ENCODE data around the gene LMBR1L.

LMBR1L gene

DNA sequence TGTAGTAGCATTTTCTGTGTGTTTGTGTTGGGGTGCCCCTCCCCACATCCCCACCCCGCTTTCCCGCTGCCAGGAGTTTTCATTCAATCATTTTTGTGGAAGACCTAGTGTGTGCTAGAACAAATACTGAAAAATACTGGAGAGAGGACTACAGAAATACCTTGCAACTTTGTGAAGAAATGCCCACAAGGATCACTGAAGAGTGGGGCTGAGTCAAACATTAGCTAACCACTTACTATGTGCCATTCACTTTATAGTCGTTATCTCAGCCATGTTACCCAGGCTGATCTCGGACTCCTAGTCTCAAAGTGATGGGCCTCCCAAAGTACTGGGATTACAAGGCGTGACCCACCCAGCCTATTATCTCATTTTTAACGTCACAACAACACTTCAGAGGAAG is 559 bp upstream of the LMBR1L start:
- DNase-seq, result peak; percentile 46

DNA sequence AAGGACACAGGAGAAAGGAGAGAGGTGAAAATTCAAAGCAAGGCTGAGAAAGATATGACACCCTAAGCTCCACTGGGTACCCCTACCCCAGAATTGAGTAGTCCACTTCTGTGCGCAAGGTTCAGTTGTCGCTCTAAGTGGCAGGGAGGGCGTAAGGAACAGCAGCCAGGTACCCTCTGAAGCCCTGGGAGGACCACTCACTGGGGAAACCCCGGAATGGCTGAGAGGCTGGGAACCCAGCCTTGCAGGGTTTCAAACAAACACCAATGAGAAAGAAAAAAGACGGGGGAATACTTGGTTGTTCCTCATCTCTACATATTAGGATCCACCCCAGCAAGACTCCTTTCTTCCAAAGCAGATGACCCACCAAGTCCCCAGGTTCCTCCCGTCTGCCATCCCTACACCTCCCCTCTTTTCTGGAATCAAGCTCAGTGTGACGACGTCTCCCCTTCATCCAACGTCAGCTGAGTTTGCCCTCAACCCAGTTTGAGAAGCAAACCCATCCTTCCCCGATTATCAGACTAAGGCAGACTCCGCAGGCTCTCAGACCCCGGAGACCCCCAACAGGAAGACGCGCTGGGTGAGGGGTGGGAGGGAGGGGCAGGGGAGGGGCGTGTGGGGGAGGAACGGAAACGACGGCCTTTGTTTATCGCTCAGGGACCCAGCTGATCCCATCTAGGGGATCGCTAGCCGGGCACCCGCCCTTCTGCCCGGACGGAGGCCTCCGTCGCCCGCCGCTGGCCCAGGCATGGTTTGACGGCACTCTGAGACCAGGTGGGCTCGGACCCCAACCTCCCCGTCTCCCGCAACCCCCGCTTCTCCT is 795 bp downstream of the LMBR1L start:
- DNase-seq, result peak; percentile 49

DNA sequence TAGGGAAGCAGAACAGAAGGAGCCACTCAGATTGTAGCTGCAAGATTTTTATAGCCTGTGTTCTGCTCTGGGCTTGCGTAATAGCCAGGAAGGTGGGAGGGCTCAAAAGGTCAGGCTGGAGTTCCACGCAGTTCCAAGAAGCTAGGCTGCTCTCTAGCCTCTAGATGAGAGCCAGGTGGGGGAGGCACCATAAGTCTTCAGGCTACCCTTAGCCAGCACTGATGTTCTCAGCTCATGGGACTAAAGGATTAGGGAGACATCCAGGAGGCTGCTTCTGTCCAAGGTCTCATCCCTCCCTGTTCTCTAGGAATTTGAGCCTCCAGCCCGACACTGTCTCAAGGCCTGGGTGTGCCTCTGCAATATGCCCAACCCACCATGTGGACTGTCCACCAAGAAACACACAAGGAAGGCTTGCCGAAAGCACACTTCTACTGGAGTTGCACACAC is 1.7 kb downstream of the LMBR1L start:
- peak; percentile 89 for DNase-seq

DNA sequence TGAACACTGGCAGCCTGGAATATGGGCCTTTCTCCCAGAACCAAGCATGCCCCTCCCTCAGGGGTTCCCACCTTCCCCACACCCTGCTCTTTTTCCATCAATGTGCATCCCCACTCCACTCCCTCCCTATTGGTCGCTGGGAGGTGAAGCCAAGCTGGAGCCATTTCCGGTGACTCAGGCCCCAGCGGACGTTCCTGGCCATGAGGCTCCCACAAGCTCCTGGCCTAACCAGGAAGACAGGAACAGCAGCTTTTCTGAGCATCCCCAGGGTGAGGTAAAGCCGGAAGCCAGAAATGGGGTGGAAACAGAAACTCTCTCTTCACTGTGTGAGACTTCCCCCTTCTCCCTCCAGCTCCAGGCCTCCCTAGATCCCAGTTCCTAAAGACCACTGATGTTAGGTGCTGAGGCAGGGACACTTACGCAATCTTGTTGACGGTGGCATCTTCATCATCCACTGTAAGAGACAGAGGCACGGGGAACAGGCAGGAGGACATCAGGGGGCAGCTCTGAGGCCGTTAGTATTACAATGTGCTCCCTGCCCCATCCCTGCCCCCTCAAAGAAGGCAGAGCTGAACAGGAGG is 5.1 kb downstream of the LMBR1L start:
- DNase-seq, result no peak

DNA sequence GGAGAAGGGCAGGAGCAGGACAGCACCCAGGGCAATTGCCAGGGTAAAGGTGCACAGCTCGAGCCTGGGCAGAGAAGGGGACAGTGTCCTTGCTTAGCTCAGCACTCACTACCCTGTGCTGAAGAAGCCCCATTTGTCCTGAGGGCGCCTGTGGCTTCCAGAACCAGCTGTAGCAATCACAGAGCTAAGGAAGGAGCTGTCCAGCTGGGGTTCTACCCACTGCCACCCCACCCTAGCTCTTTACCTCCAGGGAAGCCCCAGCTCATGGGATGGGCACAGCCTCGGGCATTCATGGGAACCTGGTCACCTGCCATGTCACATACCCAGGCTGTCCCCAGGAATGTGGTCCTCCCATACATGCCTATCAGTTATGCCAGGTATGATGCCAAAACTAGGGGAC is 5.8 kb downstream of the LMBR1L start:
- no peak for DNase-seq

DNA sequence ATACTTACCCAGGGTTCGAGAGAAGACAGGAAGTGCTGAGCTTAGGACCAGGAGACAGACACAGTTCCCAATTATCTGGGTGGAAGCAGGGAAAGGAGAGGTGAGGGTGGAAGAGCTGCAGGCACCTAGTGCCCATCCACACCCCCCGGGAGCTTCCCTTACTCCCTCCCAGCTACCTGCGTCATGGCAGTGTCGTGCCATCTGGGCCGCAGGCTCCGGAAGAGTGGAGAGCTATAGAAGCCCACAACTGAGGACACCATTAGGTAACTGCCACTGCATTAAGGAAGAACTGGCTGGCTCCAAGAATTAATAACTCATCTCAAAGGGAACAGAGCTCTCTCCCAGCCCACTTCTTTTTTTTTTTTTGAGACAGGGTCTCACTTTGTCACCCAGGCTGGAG is 10.3 kb downstream of the LMBR1L start:
- DNase-seq, result no peak

DNA sequence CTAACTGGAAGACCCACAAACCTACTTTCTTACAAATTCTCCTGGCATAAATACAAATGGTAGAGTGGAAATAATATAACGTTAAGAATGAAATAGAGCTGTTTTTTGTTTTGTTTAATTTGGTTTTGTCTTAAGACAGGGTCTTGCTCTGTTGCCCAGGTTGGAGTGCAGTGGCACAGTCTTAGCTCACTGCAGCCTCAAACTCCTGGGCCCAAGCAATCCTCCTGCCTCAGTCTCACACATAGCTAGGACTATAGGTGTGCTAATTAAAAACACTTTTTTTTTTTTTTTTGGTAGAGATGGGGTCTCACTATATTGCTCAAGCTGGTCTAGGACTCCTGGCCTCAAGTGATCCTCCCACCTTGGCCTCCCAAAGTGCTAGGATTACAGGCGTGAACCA is 11.9 kb downstream of the LMBR1L start:
- DNase-seq, result no peak

DNA sequence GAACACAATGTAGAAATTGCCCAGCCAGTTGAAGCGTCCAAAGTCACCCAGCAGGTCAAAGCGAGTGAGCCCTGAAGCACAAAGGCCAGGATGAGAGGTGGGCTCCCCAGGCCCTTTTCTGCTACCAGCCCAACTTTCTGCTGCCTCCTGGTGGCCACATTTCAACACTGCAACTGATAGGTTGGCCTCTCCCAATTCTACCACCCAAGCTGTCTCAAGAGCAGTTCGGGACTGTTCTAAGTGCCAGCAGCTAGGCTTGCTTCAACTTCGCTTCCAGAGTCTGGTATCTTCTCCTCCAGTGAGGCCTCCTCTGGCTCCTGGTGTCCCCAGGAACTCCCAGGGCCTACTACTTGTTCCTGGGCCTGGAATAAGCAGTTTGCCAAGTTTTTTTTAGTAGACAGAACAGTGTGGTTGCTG is 12.6 kb downstream of the LMBR1L start:
- DNase-seq, result peak; percentile 82

DNA sequence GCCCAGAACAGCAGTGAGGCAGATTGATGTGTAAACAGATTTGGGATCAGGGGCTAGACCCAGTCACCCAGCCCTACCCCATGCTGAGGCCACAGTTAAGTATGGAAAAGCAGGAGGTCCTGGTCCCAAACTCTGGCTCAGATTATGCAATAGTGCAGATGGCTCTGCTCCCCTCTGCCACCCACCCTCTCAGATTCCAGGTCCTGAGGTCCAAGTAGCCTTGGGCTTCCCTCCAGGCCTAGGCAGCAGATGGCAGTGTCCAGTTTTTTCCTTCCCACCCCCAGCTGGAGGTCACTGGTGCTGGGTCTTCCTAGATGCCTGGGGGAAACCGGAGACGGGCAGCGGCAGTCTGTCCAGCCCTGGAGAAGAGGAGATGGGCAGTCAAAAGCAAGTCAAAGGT is 13.3 kb downstream of the LMBR1L start:
- DNase-seq, result no peak

DNA sequence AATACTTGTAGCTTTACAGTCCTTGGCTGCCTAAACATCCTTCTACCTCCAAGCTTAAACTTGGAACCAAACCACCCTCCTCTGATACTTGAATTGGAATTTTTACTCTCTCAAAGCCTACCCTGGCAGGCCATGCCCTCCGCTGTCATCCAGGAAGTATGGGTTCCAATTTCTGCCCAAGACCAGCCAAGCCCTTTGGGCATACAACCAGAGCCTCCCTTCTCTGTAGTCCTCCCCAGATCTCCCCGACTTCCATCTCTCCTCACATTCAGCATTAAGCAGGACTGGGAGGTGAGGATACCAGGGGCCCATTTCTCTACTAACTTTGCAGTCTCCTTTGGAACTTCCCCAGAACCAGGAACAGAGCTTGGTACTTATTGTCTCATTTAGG is 15.7 kb downstream of the LMBR1L start:
- DNase-seq, result no peak

DNA sequence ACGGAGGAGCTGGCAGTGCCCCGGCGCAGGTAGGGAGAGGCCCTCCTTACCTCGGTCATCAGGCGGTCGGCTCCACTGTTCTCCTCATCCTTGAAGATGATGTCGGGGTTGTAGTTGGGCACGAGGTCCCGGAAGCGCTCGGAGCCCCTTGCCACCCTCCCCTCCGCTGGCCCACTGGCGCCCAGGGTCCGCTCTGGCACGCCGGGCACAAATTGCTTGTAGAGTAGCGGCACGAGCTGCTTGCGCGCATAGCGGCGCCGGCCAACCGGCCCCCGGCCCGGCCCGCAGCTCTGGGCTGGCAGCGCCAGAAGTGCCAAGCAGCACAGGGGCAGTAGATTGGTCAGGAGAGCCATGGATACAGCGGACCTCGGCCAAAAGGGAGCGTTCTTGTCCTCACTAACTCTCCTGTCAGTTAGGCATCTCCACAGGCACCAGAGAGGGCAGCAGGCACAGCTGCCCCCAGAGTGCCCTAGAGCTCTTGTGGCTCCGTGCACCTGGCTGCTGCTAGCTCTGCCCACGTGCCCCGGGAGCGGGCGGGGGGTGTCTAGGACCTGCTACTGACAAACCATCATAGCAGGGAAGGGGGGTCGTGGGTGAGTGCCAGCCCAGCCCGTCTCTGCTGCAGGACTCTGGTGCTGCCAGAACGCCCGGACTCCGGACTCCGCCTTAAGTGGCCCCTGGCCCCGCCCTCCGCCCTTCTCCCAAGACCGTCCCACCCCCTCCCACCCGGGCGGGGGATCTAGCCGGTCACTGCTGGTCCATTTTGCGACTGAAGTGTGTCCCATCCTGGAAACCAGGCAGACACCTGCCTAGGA is 16.3 kb downstream of the LMBR1L start, which contains the start of gene DHH:
TSS of gene DHH (minus strand) at position 642 of the 815 bp plus-strand sequence. CDS start at position 353, 289 bp downstream.
- DNase-seq, result peak; percentile 72

DNA sequence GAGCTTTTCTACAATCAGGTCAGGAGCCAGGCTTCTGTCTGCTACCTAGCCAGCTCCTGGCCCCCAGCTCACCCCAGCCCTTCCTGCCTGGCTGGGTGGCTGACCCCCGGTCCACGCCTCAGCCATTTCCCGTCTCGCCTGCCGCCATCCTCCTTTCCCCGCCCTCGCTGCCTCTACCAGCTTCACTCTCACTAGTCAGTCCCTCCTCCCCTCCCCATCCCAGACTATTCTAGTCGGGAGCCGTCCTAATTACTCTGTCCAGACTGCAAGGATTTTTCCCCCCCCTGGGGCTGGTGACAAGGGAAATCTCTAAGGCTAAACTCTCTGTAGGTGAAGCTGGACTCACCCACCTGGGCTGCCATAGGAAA is 16.9 kb downstream of the LMBR1L start:
- DNase-seq, result peak; percentile 36

DNA sequence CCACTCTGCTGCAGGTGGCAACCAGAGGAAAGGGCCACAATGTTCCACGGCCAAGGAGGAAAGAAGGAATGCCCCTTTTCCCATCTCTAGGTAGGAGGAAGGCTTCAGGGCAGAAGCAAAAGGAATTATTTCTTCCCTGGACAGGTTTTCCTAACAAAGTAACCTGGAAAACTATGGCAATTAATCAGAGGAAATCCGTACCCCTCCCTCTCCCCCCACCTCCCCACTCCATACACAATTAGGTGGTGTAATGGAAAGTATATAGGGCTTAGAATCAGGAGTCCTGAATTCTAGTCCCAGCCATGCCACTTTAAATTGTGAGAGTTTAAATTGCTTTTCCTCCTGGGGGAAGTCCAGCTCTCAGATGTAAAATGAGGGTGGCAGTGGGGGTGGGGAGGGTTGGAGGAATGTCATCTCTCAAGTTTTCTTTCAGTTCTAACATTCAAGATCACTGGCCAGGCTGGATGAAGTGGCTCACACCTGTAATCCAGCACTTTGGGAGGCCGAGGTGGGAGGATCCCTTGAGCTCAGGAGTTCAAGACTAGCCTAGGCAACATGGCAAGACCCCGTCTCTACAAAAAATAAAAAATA is 17.7 kb downstream of the LMBR1L start:
- DNase-seq, result peak; percentile 60

DNA sequence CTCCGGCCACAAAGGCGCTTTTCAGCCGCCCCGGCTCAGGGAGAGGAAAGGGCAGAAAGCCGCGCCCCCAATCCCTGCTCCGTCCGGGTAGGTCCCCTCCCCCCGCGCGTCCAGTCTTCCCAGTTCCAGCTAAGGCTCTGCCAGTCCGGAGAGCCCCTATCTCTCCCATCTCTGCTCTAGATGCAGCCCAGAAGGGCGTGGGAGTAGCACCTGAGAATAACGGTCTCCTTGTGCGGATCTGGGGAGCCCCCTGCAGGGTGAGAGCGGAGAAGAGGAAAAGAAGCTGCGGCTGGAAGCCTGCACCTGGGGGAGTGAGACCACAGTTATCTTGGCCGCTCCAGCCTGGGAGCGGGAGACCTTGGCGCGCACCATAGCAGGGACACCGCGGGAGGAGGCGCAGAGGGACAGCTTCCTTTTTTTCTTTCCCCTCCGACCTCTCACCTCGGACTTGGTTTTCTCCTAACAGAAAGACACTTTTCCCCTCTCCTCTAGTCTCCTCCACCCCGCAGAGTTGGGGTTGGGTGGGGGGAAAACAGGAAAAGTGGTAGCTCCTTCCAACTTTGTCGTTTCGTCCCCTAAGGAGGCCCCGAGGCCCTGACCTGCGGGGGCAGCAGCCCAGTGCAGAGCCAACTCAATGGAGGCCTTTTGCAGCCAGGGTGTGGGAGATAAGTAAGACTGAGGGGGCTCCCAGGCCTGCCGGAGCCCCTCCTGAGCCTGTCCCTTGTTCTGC is 18.4 kb downstream of the LMBR1L start:
- peak; percentile 97 for DNase-seq

DNA sequence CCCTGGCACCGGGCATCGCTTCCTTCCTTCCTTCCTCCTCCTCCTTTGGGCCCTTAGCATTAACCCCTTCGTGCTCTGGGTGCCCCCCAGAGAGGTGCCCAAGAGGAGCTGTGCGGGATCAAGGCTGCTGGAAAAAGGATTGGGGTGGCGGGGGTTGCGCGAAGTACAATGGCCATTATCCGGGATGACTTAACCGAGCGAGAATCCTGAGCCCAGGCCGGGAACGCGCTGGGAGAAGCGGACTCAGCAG is 18.9 kb downstream of the LMBR1L start:
- no peak for DNase-seq

DNA sequence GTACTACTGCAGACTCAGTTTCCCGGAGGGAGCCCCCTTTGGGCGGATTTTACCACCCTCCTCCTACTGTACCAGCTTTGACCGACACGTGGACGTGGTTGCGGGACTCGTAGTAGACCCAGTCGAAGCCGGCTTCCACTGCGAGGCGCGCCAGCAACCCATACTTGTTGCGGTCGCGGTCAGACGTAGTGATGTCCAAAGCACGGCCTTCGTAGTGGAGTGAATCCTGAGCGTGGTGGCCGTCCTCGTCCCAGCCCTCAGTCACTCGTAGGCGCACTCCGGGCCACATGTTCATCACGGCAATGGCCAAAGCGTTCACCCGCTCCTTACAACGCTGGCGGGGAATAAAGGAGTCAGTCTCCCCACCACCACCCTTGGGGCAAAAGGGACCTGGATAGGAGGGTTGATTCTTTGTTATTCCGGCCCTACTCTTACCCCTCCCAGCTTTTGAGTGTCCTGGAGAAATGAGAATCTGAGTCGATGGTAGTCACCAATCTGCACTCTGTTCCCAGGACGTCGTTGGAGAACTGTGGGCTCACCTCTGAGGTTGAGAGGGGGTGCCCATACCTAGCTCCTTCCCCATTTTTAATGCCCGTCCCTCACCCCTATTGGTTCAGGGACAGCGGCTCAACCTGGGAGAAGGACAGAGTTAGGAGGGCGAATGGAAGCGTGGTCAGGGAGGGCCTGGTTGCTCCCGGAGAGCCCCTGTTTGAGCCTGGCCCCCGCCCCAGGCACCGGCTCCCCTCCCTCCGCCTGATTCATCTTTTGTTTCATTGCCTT is 19.4 kb downstream of the LMBR1L start:
- no peak for DNase-seq

DNA sequence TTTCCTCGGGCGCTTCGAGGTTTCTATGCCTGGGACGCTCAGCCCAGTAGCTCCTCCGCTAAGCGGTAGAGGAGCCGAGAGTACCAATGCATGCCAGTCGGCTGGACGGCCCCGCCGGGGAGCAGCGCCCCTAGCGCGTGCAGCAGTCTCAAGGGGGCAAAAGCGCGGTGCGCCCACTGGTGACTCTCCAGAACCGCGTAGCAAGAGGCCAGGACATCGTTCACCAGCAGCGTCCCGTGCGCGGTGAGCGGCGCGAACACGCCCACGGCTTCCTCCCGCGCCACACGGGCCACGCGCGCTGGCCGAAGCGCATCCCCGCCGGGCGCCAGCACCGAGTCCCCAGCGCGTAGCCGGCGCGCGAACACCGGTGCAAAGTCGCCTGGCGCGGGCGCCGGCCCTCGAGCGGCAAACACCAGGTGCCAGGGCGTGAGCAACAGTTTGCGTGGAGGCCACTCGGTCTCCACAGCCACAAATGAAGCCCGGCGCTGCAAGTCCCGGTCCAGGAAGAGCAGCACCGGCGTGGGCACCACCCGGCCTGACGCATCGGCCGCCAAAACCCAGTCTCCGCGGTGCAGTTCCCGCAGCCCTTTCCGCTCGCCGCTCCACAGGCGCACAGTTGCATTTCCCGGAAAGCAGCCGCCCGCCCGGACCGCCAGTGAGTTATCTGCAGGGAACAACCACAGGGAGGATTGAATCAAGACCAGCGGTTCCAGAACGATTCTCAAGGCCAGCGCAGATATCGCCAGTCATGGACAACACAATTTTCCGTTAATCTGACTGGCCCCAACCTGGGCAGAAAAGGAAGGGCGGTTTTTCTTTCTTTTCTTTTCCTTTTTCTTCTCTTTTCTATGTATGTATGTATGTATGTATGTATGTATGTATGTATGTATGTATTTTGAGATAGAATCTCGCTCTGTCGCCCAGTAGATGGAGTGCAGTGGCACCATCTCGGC is 20.6 kb downstream of the LMBR1L start:
- DNase-seq, result peak; percentile 94

DNA sequence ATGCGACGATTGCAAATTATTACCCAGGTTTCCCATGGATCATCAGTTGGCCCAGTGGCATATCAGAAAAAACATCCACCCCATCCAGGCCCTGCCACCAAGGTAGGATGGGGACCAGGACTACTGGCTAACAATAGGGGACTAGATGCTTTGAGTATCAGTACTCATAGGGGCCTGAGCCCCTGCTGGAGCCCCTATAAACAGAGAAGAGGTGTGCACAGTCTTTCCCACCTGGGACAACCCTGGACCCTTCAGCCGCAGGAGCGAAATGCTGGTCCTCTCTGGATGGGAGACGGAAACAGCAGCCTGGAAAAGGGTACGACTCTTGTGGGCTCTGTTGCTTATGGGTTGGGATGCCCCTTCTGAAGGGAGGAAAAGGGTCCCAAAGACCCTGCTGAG is 21.7 kb downstream of the LMBR1L start:
- DNase-seq, result no peak

DNA sequence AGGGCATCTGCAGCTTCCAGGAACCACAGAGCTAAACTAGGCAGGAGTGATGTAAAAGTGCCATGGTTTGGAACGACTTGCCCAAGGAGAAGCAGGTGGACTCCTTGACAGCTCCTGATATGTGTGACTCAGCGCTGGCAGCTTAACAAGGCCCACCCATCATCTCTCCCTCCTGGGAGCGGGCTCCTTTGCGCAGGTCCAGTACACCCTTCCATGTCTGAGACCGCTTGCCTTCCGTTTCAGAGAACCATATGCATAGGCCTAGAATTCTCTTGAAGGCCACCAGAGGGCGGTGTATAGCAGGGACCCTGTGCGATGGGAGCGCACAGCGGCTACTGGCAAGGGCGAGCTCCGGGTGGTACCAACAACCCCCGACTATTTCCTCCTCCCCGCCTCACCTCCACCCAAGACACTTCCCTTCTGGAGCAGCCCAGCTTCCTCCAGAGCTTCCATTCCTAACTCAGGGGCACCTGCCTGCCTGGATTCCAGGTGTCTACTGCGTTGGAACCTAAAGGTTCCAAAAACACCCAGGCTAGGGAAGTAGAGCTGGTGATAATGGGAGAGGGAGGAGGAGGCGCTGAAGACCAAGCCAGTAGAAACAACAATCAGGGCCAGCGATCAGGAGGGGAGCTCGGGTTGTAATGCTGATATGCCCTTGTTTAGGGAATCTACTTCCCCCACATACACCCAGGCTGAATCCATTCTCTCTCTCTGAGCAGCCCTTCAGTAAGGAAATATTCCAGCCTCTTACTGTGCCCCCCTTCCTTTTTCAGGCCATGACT is 22.3 kb downstream of the LMBR1L start:
- DNase-seq, result peak; percentile 92

DNA sequence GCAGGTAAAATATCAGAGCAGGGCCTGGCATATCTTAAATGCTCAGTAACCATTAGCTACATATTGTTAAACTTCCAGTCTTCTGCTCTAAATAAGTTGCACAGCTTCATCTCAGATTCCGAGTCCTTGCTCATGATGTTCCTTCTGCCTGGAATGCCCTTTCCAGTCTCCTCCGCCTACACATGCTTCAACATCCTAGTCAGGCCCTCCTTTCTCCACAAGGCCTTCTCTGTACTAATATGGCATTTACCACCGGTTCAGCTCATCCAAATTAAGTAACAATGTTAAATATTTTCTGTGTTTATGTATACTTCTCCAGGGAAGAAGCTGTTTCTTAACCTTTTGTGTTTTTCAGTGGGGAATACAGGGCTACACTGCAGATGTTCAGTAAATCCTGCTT is 24.5 kb downstream of the LMBR1L start:
- no peak for DNase-seq
